IMR-90 (cell line): ENCODE measurements around the gene HEATR1.

Experiments used
- CEBPB ChIP-seq: IDR thresholded peaks from 2 replicates; pipeline ENCODE4 v1.6.1; 2012; ENCODE audit warnings: low read depth, low read length, improper control_type of control experiment
- CTCF ChIP-seq: conservative IDR thresholded peaks from 2 replicates; pipeline ENCODE4 v1.5.1; 2012; ENCODE audit warnings: mild to moderate bottlenecking, low read depth, low read length, improper control_type of control experiment
- MAFK ChIP-seq: IDR thresholded peaks from 2 replicates; pipeline ENCODE4 v1.6.1; 2012; ENCODE audit warnings: low read depth, low read length, improper control_type of control experiment
- MXI1 ChIP-seq: IDR thresholded peaks from 2 replicates; pipeline ENCODE4 v1.6.1; 2012; ENCODE audit warnings: low read depth, mild to moderate bottlenecking, low read length, moderate library complexity, borderline replicate concordance
- NFE2L2 ChIP-seq: fragments of 150-350 bp; IDR thresholded peaks from 2 replicates; pipeline ENCODE4 v1.6.1; 2016; ENCODE audit warnings: low read depth, mild to moderate bottlenecking, low read length
- POLR2A ChIP-seq: IDR thresholded peaks from 2 replicates; pipeline ENCODE4 v1.6.1; 2012; ENCODE audit warnings: mild to moderate bottlenecking, low read depth, low read length
- RAD21 ChIP-seq: IDR thresholded peaks from 2 replicates; pipeline ENCODE4 v1.6.1; 2012; ENCODE audit warnings: low read length, improper control_type of control experiment
- RCOR1 ChIP-seq: IDR thresholded peaks from 2 replicates; pipeline ENCODE4 v1.6.1; 2012; ENCODE audit warnings: mild to moderate bottlenecking, low read length, improper control_type of control experiment; ENCODE audit not compliant: insufficient replicate concordance
- TF ChIP-seq, protein P1 (sequence below): fragments of 150-350 bp; IDR thresholded peaks from 2 replicates; pipeline ENCODE4 v1.6.1; 2017; ENCODE audit warnings: mild to moderate bottlenecking, antibody characterized with exemption, low read length, low read depth

GRCh38 chr1:236578661-236579060 is 25.7 kb downstream of the HEATR1 start:
- TF ChIP-seq CTCF: no peak
- TF ChIP-seq RAD21: no peak
- no peak for TF ChIP-seq NFE2L2
- TF ChIP-seq RCOR1: no peak
- TF ChIP-seq, protein P1, sequence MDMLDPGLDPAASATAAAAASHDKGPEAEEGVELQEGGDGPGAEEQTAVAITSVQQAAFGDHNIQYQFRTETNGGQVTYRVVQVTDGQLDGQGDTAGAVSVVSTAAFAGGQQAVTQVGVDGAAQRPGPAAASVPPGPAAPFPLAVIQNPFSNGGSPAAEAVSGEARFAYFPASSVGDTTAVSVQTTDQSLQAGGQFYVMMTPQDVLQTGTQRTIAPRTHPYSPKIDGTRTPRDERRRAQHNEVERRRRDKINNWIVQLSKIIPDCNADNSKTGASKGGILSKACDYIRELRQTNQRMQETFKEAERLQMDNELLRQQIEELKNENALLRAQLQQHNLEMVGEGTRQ: no peak
- no peak for TF ChIP-seq POLR2A
- TF ChIP-seq CEBPB: no peak
- no peak for TF ChIP-seq MAFK
- TF ChIP-seq MXI1: no peak
